Breast epithelium (tissue), 4 donors: ENCODE data around the gene ASIC3. TPM values are rescaled to one million over a fixed set of nuclear protein-coding genes. Genes with fewer than 3 reads are reported as not detected.

ENCODE experiments used
- DNase-seq, 2 donors: peaks; one replicate each; pipeline ENCODE4 v3.0.0-alpha.2; 2019; ENCODE audit warnings: low spot score in 2 of 2
- H3K27ac ChIP-seq, 2 donors: fragments of 200-600 bp; sonication (generic) in 1 of 2; one replicate each; pipeline ENCODE4 v1.5.1; 2016 to 2019; ENCODE audit warnings: mild to moderate bottlenecking in 1 of 2
- H3K27me3 ChIP-seq, 2 donors: fragments of 200-600 bp; sonication (generic) in 1 of 2; one replicate each; pipeline versions ENCODE4 v1.5.1 to v1.6.0; 2017 to 2019; ENCODE audit warnings: control low read depth in 1 of 2, mild to moderate bottlenecking in 1 of 2
- H3K36me3 ChIP-seq: fragments of 200-600 bp; one replicate; pipeline ENCODE4 v1.5.1; 2019
- H3K4me1 ChIP-seq, 2 donors: fragments of 200-600 bp; sonication (generic); one replicate each; pipeline ENCODE4 v1.5.1; 2016 to 2019; ENCODE audit warnings: control low read depth in 1 of 2
- H3K4me3 ChIP-seq, 3 donors: fragments of 200-600 bp; sonication (generic); 1 replicate in 2 of 3; 2 replicates in 1 of 3; pipeline ENCODE4 v1.5.1; 2016 to 2019; ENCODE audit warnings: mild to moderate bottlenecking in 3 of 3, moderate library complexity in 2 of 3
- H3K9me3 ChIP-seq, 2 donors: fragments of 200-600 bp; sonication (generic) in 1 of 2; one replicate each; pipeline ENCODE4 v1.5.1; 2016 to 2019; ENCODE audit warnings: control low read depth in 1 of 2
- CTCF ChIP-seq, 3 donors: fragments of 450-650 bp; IDR thresholded peaks; one replicate each; pipeline ENCODE4 v1.5.1; 2016 to 2017; ENCODE audit warnings: antibody characterized with exemption in 3 of 3, mild to moderate bottlenecking in 3 of 3, moderate library complexity in 3 of 3
- POLR2A ChIP-seq: fragments of 450-650 bp; IDR thresholded peaks from one replicate; pipeline ENCODE4 v1.6.1; 2016; ENCODE audit warnings: antibody characterized with exemption, mild to moderate bottlenecking, moderate library complexity
- POLR2AphosphoS5 ChIP-seq, 3 donors: sonication (generic); formaldehyde crosslinking; IDR thresholded peaks; one replicate each; pipeline ENCODE4 v1.6.1; 2017; ENCODE audit warnings: antibody characterized with exemption in 3 of 3
- intact Hi-C: fragments of 100-400 bp; cut with DNase I; formaldehyde crosslinking; loops from one replicate; pipeline ENCODE4 v1.15.1; 2023; ENCODE audit warnings: low total_unique reads
- total RNA-seq, 3 donors: library from RNA; depleted of rRNA; stranded (reverse); fragments of >200 nt; gene quantifications; one replicate each; pipeline ENCODE4 v1.1.0, GENCODE V29; 2016

Gene ASIC3
- total RNA-seq, 3 donors from 2014 or later: 1.3 to 3.3 (median 2.3) TPM

- DNase-seq: no peak
- no peaks in the 10 kb centered on the region for H3K27me3 ChIP-seq
- TF ChIP-seq POLR2AphosphoS5 (IDR thresholded peaks at IDR 0.05): no peak
- no peak for TF ChIP-seq CTCF (IDR thresholded peaks at IDR 0.05)
- no peak for TF ChIP-seq POLR2A
- no peak overlapping the region for H3K4me3 ChIP-seq
- H3K36me3 ChIP-seq: no peaks in the 10 kb centered on the region
- peaks cover 11 to 23% of the 10 kb centered on the region in 2 donors for H3K4me1 ChIP-seq
- no peaks in the 10 kb centered on the region for H3K9me3 ChIP-seq
- intact Hi-C loops: no loop called here
- peak overlapping the region in 1 of 2 donors; percentile 57 for H3K27ac ChIP-seq
Observed at GRCh38 chr7:151091003-151091402, 42.7 kb downstream of the ASIC3 start.

- intact Hi-C loops: no loop called here
- Histone ChIP-seq H3K27me3 (no peaks in the 10 kb centered on the region), H3K4me3 (no peak overlapping the region), H3K27ac (peak overlapping the region in 1 of 2 donors; percentile 57), H3K4me1 (peaks cover 11 to 23% of the 10 kb centered on the region in 2 donors), H3K9me3 (no peaks in the 10 kb centered on the region), H3K36me3 (no peaks in the 10 kb centered on the region)
- TF ChIP-seq CTCF (IDR thresholded peaks at IDR 0.05) (no peak), POLR2AphosphoS5 (IDR thresholded peaks at IDR 0.05) (no peak), POLR2A (no peak)
- DNase-seq: no peak
Observed at GRCh38 chr7:151091431-151091830, 43.1 kb downstream of the ASIC3 start.

GRCh38 chr7:151091988-151092387 lies 43.7 kb downstream of the ASIC3 start:
- Histone ChIP-seq H3K4me1 (peaks cover 11 to 23% of the 10 kb centered on the region in 2 donors), H3K4me3 (no peak overlapping the region), H3K27ac (no peak overlapping the region), H3K36me3 (no peaks in the 10 kb centered on the region), H3K27me3 (no peaks in the 10 kb centered on the region), H3K9me3 (no peaks in the 10 kb centered on the region)
- no peak for DNase-seq
- intact Hi-C loops: no loop called here
- TF ChIP-seq CTCF (IDR thresholded peaks at IDR 0.05) (no peak), POLR2AphosphoS5 (IDR thresholded peaks at IDR 0.05) (no peak), POLR2A (no peak)

- H3K27me3 ChIP-seq: no peaks in the 10 kb centered on the region
- peaks cover 11 to 13% of the 10 kb centered on the region in 2 donors for H3K4me1 ChIP-seq
- DNase-seq: no peak
- H3K4me3 ChIP-seq: no peak overlapping the region
- TF ChIP-seq POLR2A (no peak), POLR2AphosphoS5 (IDR thresholded peaks at IDR 0.05) (no peak), CTCF (IDR thresholded peaks at IDR 0.05) (no peak)
- H3K36me3 ChIP-seq: no peaks in the 10 kb centered on the region
- intact Hi-C loops: no loop called here
- no peak overlapping the region for H3K27ac ChIP-seq
- H3K9me3 ChIP-seq: no peaks in the 10 kb centered on the region
Observed at GRCh38 chr7:151093748-151094147, 45.4 kb downstream of the ASIC3 start.

GRCh38 chr7:151094675-151095074 lies 46.3 kb downstream of the ASIC3 start:
- H3K4me3 ChIP-seq: no peak overlapping the region
- no peaks in the 10 kb centered on the region for H3K9me3 ChIP-seq
- H3K36me3 ChIP-seq: no peaks in the 10 kb centered on the region
- no peaks in the 10 kb centered on the region for H3K27me3 ChIP-seq
- peaks cover 4 to 8% of the 10 kb centered on the region in 2 donors for H3K4me1 ChIP-seq
- TF ChIP-seq POLR2A: no peak
- intact Hi-C loops: no loop called here
- no peak for DNase-seq
- no peak overlapping the region for H3K27ac ChIP-seq
